IMR-90 (cell line): ENCODE measurements around the gene BMPER. TPM values are rescaled to one million over a fixed set of nuclear protein-coding genes. Genes with fewer than 3 reads are reported as not detected.

Experiments used
- ATAC-seq: fragments of 200-7000 bp; cut with Tn5 transposase; 2 replicates; pipeline ENCODE4 v1.9.1; 2020; ENCODE audit warnings: low read depth, mild to moderate bottlenecking, moderate library complexity
- BruUV-seq: library from RNA; stranded (reverse); fragments of 400-500 nt; replicated peaks from 2 replicates; lab custom pipeline; 2021; lab: Mats Ljungman, UMichigan
- CTCF ChIA-PET: fragments of 300-600 bp; formaldehyde crosslinking; extraction: SDS; loops from one replicate; lab custom pipeline; 2021; ENCODE audit warnings: antibody characterized with exemption; lab: Yijun Ruan, JAX
- POLR2A ChIA-PET: fragments of 300-600 bp; sonication (Branson Sonifier 250); formaldehyde crosslinking; loops from one replicate; lab custom pipeline; 2022; ENCODE audit warnings: antibody characterized with exemption; ENCODE audit not compliant: unreplicated experiment; lab: Charles Lee
- DNase-seq: peaks from one replicate; pipeline ENCODE4 v3.0.0; 2013
- H2AFZ ChIP-seq: replicated peaks from 2 replicates; pipeline ENCODE3; 2013; ENCODE audit warnings: low read length, mild to moderate bottlenecking; ENCODE audit not compliant: poor library complexity
- H2AK5ac ChIP-seq: 2 replicates; pipeline ENCODE4 v1.6.1; 2013; ENCODE audit warnings: low read depth, low read length, inconsistent platforms
- H2AK9ac ChIP-seq: replicated peaks from 2 replicates; pipeline ENCODE3; 2013; ENCODE audit warnings: mild to moderate bottlenecking, low read depth, low read length, moderate library complexity; ENCODE audit not compliant: poor library complexity
- H2BK120ac ChIP-seq: 2 replicates; pipeline ENCODE4 v1.6.1; 2013; ENCODE audit warnings: low read depth, low read length, inconsistent platforms
- H2BK15ac ChIP-seq: 3 replicates; pipeline ENCODE4 v1.6.1; 2013; ENCODE audit warnings: low read depth, low read length, inconsistent platforms
- H2BK20ac ChIP-seq: 2 replicates; pipeline ENCODE4 v1.6.1; 2013; ENCODE audit warnings: low read depth, mild to moderate bottlenecking, inconsistent platforms, low read length, moderate library complexity
- H2BK5ac ChIP-seq: 2 replicates; pipeline ENCODE4 v1.6.1; 2013; ENCODE audit warnings: mild to moderate bottlenecking, low read depth, low read length, inconsistent platforms; ENCODE audit not compliant: poor library complexity, severe bottlenecking
- H3K14ac ChIP-seq: replicated peaks from 2 replicates; pipeline ENCODE4 v1.6.1; 2013; ENCODE audit warnings: low read depth, low read length, inconsistent platforms
- H3K18ac ChIP-seq: 2 replicates; pipeline ENCODE4 v1.6.1; 2013; ENCODE audit warnings: low read depth, low read length, control low read depth
- H3K23ac ChIP-seq: 2 replicates; pipeline ENCODE4 v1.6.1; 2013; ENCODE audit warnings: low read depth, low read length, inconsistent platforms
- H3K27ac ChIP-seq: 2 replicates; pipeline ENCODE4 v1.5.1; 2013; ENCODE audit warnings: mild to moderate bottlenecking, control low read depth, low read length; ENCODE audit not compliant: insufficient read depth
- H3K27me3 ChIP-seq: 2 replicates; pipeline ENCODE4 v1.6.1; 2013; ENCODE audit warnings: low read length; ENCODE audit not compliant: control insufficient read depth, insufficient read depth
- H3K36me3 ChIP-seq: 2 replicates; pipeline ENCODE4 v1.6.1; 2013; ENCODE audit warnings: low read length, mixed read lengths; ENCODE audit not compliant: control insufficient read depth, insufficient read depth
- H3K4ac ChIP-seq: 2 replicates; pipeline ENCODE4 v1.6.1; 2013; ENCODE audit warnings: low read depth, low read length, inconsistent platforms
- H3K4me1 ChIP-seq: 2 replicates; pipeline ENCODE4 v1.6.1; 2013; ENCODE audit warnings: low read length, mixed read lengths; ENCODE audit not compliant: control insufficient read depth, insufficient read depth
- H3K4me2 ChIP-seq: 2 replicates; pipeline ENCODE4 v1.6.1; 2013; ENCODE audit warnings: low read depth, mild to moderate bottlenecking, control low read depth, low read length, moderate library complexity
- H3K4me3 ChIP-seq: 2 replicates; pipeline ENCODE4 v1.5.1; 2013; ENCODE audit warnings: low read depth, mild to moderate bottlenecking, control low read depth, low read length, moderate library complexity; ENCODE audit not compliant: insufficient read depth
- H3K56ac ChIP-seq: 2 replicates; pipeline ENCODE4 v1.6.1; 2013; ENCODE audit warnings: low read length, inconsistent platforms; ENCODE audit not compliant: insufficient read depth; ENCODE audit errors: extremely low read depth
- H3K79me1 ChIP-seq, 2 experiments: 2 replicates each; pipeline ENCODE4 v1.6.1; 2013; ENCODE audit warnings: low read length in 2 of 2, inconsistent platforms in 1 of 2, low read depth in 1 of 2
- H3K9ac ChIP-seq: 2 replicates; pipeline ENCODE4 v1.6.1; 2013; ENCODE audit warnings: low read depth, low read length, control low read depth
- H3K9me1 ChIP-seq: 2 replicates; pipeline ENCODE4 v1.6.1; 2013; ENCODE audit warnings: low read length, inconsistent platforms; ENCODE audit not compliant: insufficient read depth
- H3K9me3 ChIP-seq: 2 replicates; pipeline ENCODE4 v1.6.1; 2013; ENCODE audit warnings: low read length; ENCODE audit not compliant: control insufficient read depth, insufficient read depth
- H4K20me1 ChIP-seq: 2 replicates; pipeline ENCODE4 v1.6.1; 2013; ENCODE audit warnings: low read length, inconsistent platforms; ENCODE audit not compliant: insufficient read depth
- H4K5ac ChIP-seq: 2 replicates; pipeline ENCODE4 v1.6.1; 2013; ENCODE audit warnings: mild to moderate bottlenecking, low read depth, low read length, control low read depth
- H4K8ac ChIP-seq, 2 experiments: 2 replicates each; pipeline ENCODE4 v1.6.1; 2013; ENCODE audit warnings: low read depth in 2 of 2, low read length in 2 of 2, control low read depth in 1 of 2, inconsistent platforms in 1 of 2
- H4K91ac ChIP-seq: 2 replicates; pipeline ENCODE4 v1.6.1; 2013; ENCODE audit warnings: low read depth, low read length, inconsistent platforms; ENCODE audit not compliant: insufficient read depth
- BHLHE40 ChIP-seq: fragments of 150-350 bp; IDR thresholded peaks from 2 replicates; pipeline ENCODE4 v1.6.1; 2016; ENCODE audit warnings: mild to moderate bottlenecking, low read depth, low read length
- CEBPB ChIP-seq: IDR thresholded peaks from 2 replicates; pipeline ENCODE4 v1.6.1; 2012; ENCODE audit warnings: low read depth, low read length, improper control_type of control experiment
- CHD1 ChIP-seq: IDR thresholded peaks from 2 replicates; pipeline ENCODE4 v1.6.1; 2012; ENCODE audit warnings: low read depth, low read length, improper control_type of control experiment
- CTCF ChIP-seq: conservative IDR thresholded peaks from 2 replicates; pipeline ENCODE4 v1.5.1; 2012; ENCODE audit warnings: mild to moderate bottlenecking, low read depth, low read length, improper control_type of control experiment
- ELK1 ChIP-seq: fragments of 150-350 bp; IDR thresholded peaks from 2 replicates; pipeline ENCODE4 v1.6.1; 2016; ENCODE audit warnings: low read depth, mild to moderate bottlenecking, low read length, moderate library complexity, borderline replicate concordance
- FOS ChIP-seq: fragments of 150-350 bp; IDR thresholded peaks from 2 replicates; pipeline ENCODE4 v1.6.1; 2016; ENCODE audit warnings: low read depth, low read length
- MAFK ChIP-seq: IDR thresholded peaks from 2 replicates; pipeline ENCODE4 v1.6.1; 2012; ENCODE audit warnings: low read depth, low read length, improper control_type of control experiment
- MAZ ChIP-seq: IDR thresholded peaks from 2 replicates; pipeline ENCODE4 v1.6.1; 2012; ENCODE audit warnings: low read depth, mild to moderate bottlenecking, low read length, improper control_type of control experiment, moderate library complexity, borderline replicate concordance
- MXI1 ChIP-seq: IDR thresholded peaks from 2 replicates; pipeline ENCODE4 v1.6.1; 2012; ENCODE audit warnings: low read depth, mild to moderate bottlenecking, low read length, moderate library complexity, borderline replicate concordance
- NFE2L2 ChIP-seq: fragments of 150-350 bp; IDR thresholded peaks from 2 replicates; pipeline ENCODE4 v1.6.1; 2016; ENCODE audit warnings: low read depth, mild to moderate bottlenecking, low read length
- POLR2A ChIP-seq: IDR thresholded peaks from 2 replicates; pipeline ENCODE4 v1.6.1; 2012; ENCODE audit warnings: mild to moderate bottlenecking, low read depth, low read length
- RAD21 ChIP-seq: IDR thresholded peaks from 2 replicates; pipeline ENCODE4 v1.6.1; 2012; ENCODE audit warnings: low read length, improper control_type of control experiment
- RCOR1 ChIP-seq: IDR thresholded peaks from 2 replicates; pipeline ENCODE4 v1.6.1; 2012; ENCODE audit warnings: mild to moderate bottlenecking, low read length, improper control_type of control experiment; ENCODE audit not compliant: insufficient replicate concordance
- RFX5 ChIP-seq: IDR thresholded peaks from 2 replicates; pipeline ENCODE4 v1.8.0; 2012; ENCODE audit warnings: low read depth, mild to moderate bottlenecking, low read length, moderate library complexity
- SMC3 ChIP-seq: fragments of 150-350 bp; IDR thresholded peaks from 2 replicates; pipeline ENCODE4 v1.6.1; 2016; ENCODE audit warnings: low read depth, mild to moderate bottlenecking, antibody characterized with exemption, low read length, moderate library complexity
- USF2 ChIP-seq: fragments of 150-350 bp; IDR thresholded peaks from 2 replicates; pipeline ENCODE4 v1.6.1; 2017; ENCODE audit warnings: mild to moderate bottlenecking, antibody characterized with exemption, low read length, low read depth
- WGBS, 2 experiments: methylation state at CpG; one replicate each; pipeline versions ENCODE4 v1.1.5 to v1.1.7; 2013; ENCODE audit warnings: missing lambda C conversion rate in 2 of 2; ENCODE audit not compliant: insufficient read length in 1 of 2; ENCODE audit errors: extremely low coverage in 2 of 2; 5-methylcytosine and 5-hydroxymethylcytosine counted together
- dilution Hi-C: fragments of 300-500 bp; cut with HindIII; formaldehyde crosslinking; loops from one replicate; pipeline ENCODE4 v1.14.3; 2018; ENCODE audit warnings: low sequenced_read_pairs; ENCODE audit not compliant: unreplicated experiment
- in situ Hi-C: fragments of 300-500 bp; cut with MboI; formaldehyde crosslinking; loops from 3 replicates; pipeline ENCODE4 v1.14.3; 2019; ENCODE audit warnings: low sequenced_read_pairs, inconsistent platforms, mixed read lengths
- intact Hi-C: fragments of 100-400 bp; cut with micrococcal nuclease; formaldehyde crosslinking; loops from 2 replicates; pipeline ENCODE4 v1.10.0; 2022
- polyA plus RNA-seq, 3 experiments: library from polyadenylated mRNA; depleted of rRNA; stranded (reverse); fragments of >200 nt; gene quantifications; 2 replicates each; pipeline ENCODE4 v1.2.3, GENCODE V29; 2012; ENCODE audit warnings: low replicate concordance in 1 of 3
- total RNA-seq: library from RNA; depleted of rRNA; stranded (reverse); fragments of >200 nt; gene quantifications from 2 replicates; pipeline ENCODE4 v1.2.3, GENCODE V29; 2012

The BMPER gene
- total and polyA plus RNA-seq, 2 of the 4 experiments (the other 2 are of a cell fraction) = 6.2 to 7.9 TPM

- POLR2A ChIA-PET = no interaction called here
- Histone ChIP-seq H3K4me1 (peaks cover 3% of the 10 kb centered on the region; the same call in 1 of the 2 replicates), H4K20me1 (no peaks in the 10 kb centered on the region), H4K91ac (no peak overlapping the region), H3K9ac (no peak overlapping the region), H2AFZ (no peak overlapping the region), H3K23ac (no peak overlapping the region), H3K9me3 (no peaks in the 10 kb centered on the region), H2BK15ac (no peak overlapping the region), H4K5ac (no peak overlapping the region), H3K14ac (no peak overlapping the region), H4K8ac (no peak overlapping the region), H2AK9ac (no peak overlapping the region), H2BK5ac (no peak overlapping the region), H2BK20ac (no peak overlapping the region), H3K79me1 (no peaks in the 10 kb centered on the region), H3K27me3 (no peaks in the 10 kb centered on the region; the same call in 1 of the 2 replicates), H3K4ac (no peak overlapping the region), H3K27ac (no peak overlapping the region), H2BK120ac (no peak overlapping the region), H3K4me3 (no peak overlapping the region), H3K4me2 (no peak overlapping the region), H3K18ac (no peak overlapping the region), H3K9me1 (no peaks in the 10 kb centered on the region; the same call in 1 of the 2 replicates), H3K36me3 (no peaks in the 10 kb centered on the region), H2AK5ac (no peak overlapping the region), H3K56ac (no peak overlapping the region)
- ATAC-seq (no peak), DNase-seq (no peak)
- CTCF ChIA-PET = no interaction called here
- BruUV-seq = no TSS peak
- WGBS, 2 experiments = no CpG with 5 or more reads among the region's 3 CpGs
- in situ Hi-C loops (no loop called here), intact Hi-C loops (no loop called here), dilution Hi-C loops (no loop called here)
- TF ChIP-seq CHD1 (no peak), NFE2L2 (no peak), CTCF (no peak), MAFK (no peak), POLR2A (no peak), MXI1 (no peak), ELK1 (no peak), MAZ (no peak), SMC3 (no peak), RAD21 (no peak), BHLHE40 (no peak), FOS (no peak), RFX5 (no peak), RCOR1 (no peak), USF2 (no peak), CEBPB (no peak)
Observed at GRCh38 chr7:34189031-34189430, 283.7 kb downstream of the BMPER start.
